Uterus (tissue), 4 donors: ENCODE results near the gene SLC46A2. TPM values are rescaled to one million over a fixed set of nuclear protein-coding genes. Genes with fewer than 3 reads are reported as not detected.

Experiments
- DNase-seq, 2 donors: peaks; one replicate each; pipeline ENCODE4 v3.0.0-alpha.2; 2019 to 2020
- H3K27ac ChIP-seq, 2 donors: fragments of 200-600 bp; sonication (generic); 1 replicate in 1 of 2; 2 replicates in 1 of 2; pipeline ENCODE4 v1.5.1; 2016 to 2018
- H3K27me3 ChIP-seq, 2 donors: fragments of 200-600 bp; sonication (generic); one replicate each; pipeline ENCODE4 v1.5.1; 2018 to 2019; ENCODE audit warnings: control low read depth in 1 of 2
- H3K36me3 ChIP-seq, 2 donors: fragments of 200-600 bp; sonication (generic); one replicate each; pipeline ENCODE4 v1.5.1; 2019; ENCODE audit warnings: control low read depth in 1 of 2
- H3K4me1 ChIP-seq, 2 donors: fragments of 200-600 bp; sonication (generic); one replicate each; pipeline ENCODE4 v1.5.1; 2018 to 2019; ENCODE audit warnings: control low read depth in 1 of 2
- H3K4me3 ChIP-seq, 2 donors: fragments of 200-600 bp; sonication (generic); 1 replicate in 1 of 2; 2 replicates in 1 of 2; pipeline ENCODE4 v1.5.1; 2018 to 2019; ENCODE audit warnings: mild to moderate bottlenecking in 1 of 2
- H3K9me3 ChIP-seq, 2 donors: fragments of 200-600 bp; sonication (generic); one replicate each; pipeline ENCODE4 v1.5.1; 2019; ENCODE audit warnings: control low read depth in 1 of 2
- CTCF ChIP-seq, 4 experiments: fragments of 200-600 bp in 2 of 4; fragments of 450-650 bp in 2 of 4; sonication (generic) in 2 of 4; IDR thresholded peaks; one replicate each; pipeline ENCODE4 v1.5.1; 2016 to 2019; ENCODE audit warnings: antibody characterized with exemption in 4 of 4, mild to moderate bottlenecking in 2 of 4, moderate library complexity in 1 of 4
- POLR2A ChIP-seq, 2 donors: fragments of 450-650 bp; IDR thresholded peaks; one replicate each; pipeline ENCODE4 v1.6.1; 2016; ENCODE audit warnings: antibody characterized with exemption in 2 of 2, mild to moderate bottlenecking in 1 of 2, moderate library complexity in 1 of 2
- intact Hi-C: fragments of 100-400 bp; cut with DNase I; formaldehyde crosslinking; loops from one replicate; pipeline ENCODE4 v1.15.1; 2023; ENCODE audit warnings: low total_unique reads
- total RNA-seq, 4 donors: library from RNA; depleted of rRNA in 3 of 4; stranded (reverse); fragments of >200 nt in 3 of 4; gene quantifications; one replicate each; pipeline versions ENCODE4 v1.1.0 to v1.2.4, GENCODE V29; 2014 to 2023
- donor health status: DM: yes; HTN: yes; CAD: no.

SLC46A2 gene
- total RNA-seq, 4 donors from 2014 or later = not detected

- Histone ChIP-seq H3K27ac (no peak overlapping the region), H3K4me3 (no peak overlapping the region), H3K9me3 (no peaks in the 10 kb centered on the region), H3K27me3 (no peaks in the 10 kb centered on the region), H3K4me1 (no peaks in the 10 kb centered on the region), H3K36me3 (no peaks in the 10 kb centered on the region)
- TF ChIP-seq POLR2A (IDR thresholded peaks at IDR 0.05) (no peak), CTCF (IDR thresholded peaks at IDR 0.05) (no peak)
- intact Hi-C loops = no loop called here
- DNase-seq = no peak
Measured at GRCh38 chr9:112881331-112881730, 9.3 kb downstream of the SLC46A2 start.

GRCh38 chr9:112880650-112881049 lies 10.0 kb downstream of the SLC46A2 start:
- no peaks in the 10 kb centered on the region for H3K27me3 ChIP-seq
- H3K36me3 ChIP-seq = no peaks in the 10 kb centered on the region

GRCh38 chr9:112878752-112879151 lies 11.9 kb downstream of the SLC46A2 start:
- TF ChIP-seq CTCF (IDR thresholded peaks at IDR 0.05) = no peak
- no peak for TF ChIP-seq POLR2A (IDR thresholded peaks at IDR 0.05)
- intact Hi-C loops = no loop called here
- H3K36me3 ChIP-seq = no peaks in the 10 kb centered on the region
- no peaks in the 10 kb centered on the region for H3K9me3 ChIP-seq
- no peak overlapping the region for H3K27ac ChIP-seq
- H3K4me3 ChIP-seq = no peak overlapping the region
- DNase-seq = no peak
- no peaks in the 10 kb centered on the region for H3K4me1 ChIP-seq
- H3K27me3 ChIP-seq = no peaks in the 10 kb centered on the region

More at GRCh38 chr9:112880650-112881049, 10.0 kb downstream of the SLC46A2 start:
- no peak for DNase-seq
- H3K4me3 ChIP-seq = no peak overlapping the region
- intact Hi-C loops = no loop called here
- TF ChIP-seq CTCF (IDR thresholded peaks at IDR 0.05) (no peak), POLR2A (IDR thresholded peaks at IDR 0.05) (no peak)
- H3K4me1 ChIP-seq = no peaks in the 10 kb centered on the region
- H3K9me3 ChIP-seq = no peaks in the 10 kb centered on the region
- no peak overlapping the region for H3K27ac ChIP-seq

GRCh38 chr9:112873773-112874405 lies 16.8 kb downstream of the SLC46A2 start:
- no peak for TF ChIP-seq POLR2A (IDR thresholded peaks at IDR 0.05)
- TF ChIP-seq CTCF (IDR thresholded peaks at IDR 0.05) = no peak
- intact Hi-C loops = no loop called here
- no peaks in the 10 kb centered on the region for H3K27me3 ChIP-seq
- H3K27ac ChIP-seq = no peak overlapping the region
- no peaks in the 10 kb centered on the region for H3K4me1 ChIP-seq
- no peaks in the 10 kb centered on the region for H3K36me3 ChIP-seq
- no peak for DNase-seq
- H3K4me3 ChIP-seq = no peak overlapping the region
- no peaks in the 10 kb centered on the region for H3K9me3 ChIP-seq

- Histone ChIP-seq H3K4me3 (no peak overlapping the region), H3K27me3 (no peaks in the 10 kb centered on the region), H3K4me1 (no peaks in the 10 kb centered on the region), H3K36me3 (no peaks in the 10 kb centered on the region), H3K9me3 (no peaks in the 10 kb centered on the region), H3K27ac (no peak overlapping the region)
- TF ChIP-seq CTCF (IDR thresholded peaks at IDR 0.05) (no peak), POLR2A (IDR thresholded peaks at IDR 0.05) (no peak)
- intact Hi-C loops = no loop called here
- no peak for DNase-seq
Measured at GRCh38 chr9:112872019-112872418, 18.7 kb downstream of the SLC46A2 start.
